Type B pancreatic cell (in vitro differentiated cells): ENCODE data around the gene CFAP92. TPM values are rescaled to one million over a fixed set of nuclear protein-coding genes. Genes with fewer than 3 reads are reported as not detected.

Experiments
- DNase-seq: peaks from one replicate; pipeline ENCODE4 v3.0.0; 2021; ENCODE audit warnings: mixed read lengths; ENCODE audit not compliant: unreplicated experiment; ENCODE audit errors: extremely low spot score
- H3K27ac Mint-ChIP-seq: 2 replicates; pipeline ENCODE4 v1.8.0; 2021; ENCODE audit warnings: mild to moderate bottlenecking, mixed read lengths
- H3K27me3 Mint-ChIP-seq: 2 replicates; pipeline ENCODE4 v1.8.0; 2021; ENCODE audit warnings: mixed read lengths
- H3K36me3 Mint-ChIP-seq: 2 replicates; pipeline ENCODE4 v1.8.0; 2021; ENCODE audit warnings: mixed read lengths
- H3K4me1 Mint-ChIP-seq: one replicate; pipeline ENCODE4 v1.8.0; 2021; ENCODE audit warnings: mixed read lengths; ENCODE audit not compliant: unreplicated experiment
- H3K4me3 Mint-ChIP-seq: 2 replicates; pipeline ENCODE4 v1.8.0; 2021; ENCODE audit warnings: mild to moderate bottlenecking, mixed read lengths
- H3K9me3 Mint-ChIP-seq: 2 replicates; pipeline ENCODE4 v1.8.0; 2021; ENCODE audit warnings: mixed read lengths
- CTCF ChIP-seq: fragments of 200-600 bp; sonication (generic); conservative IDR thresholded peaks from 2 replicates; pipeline ENCODE4 v1.5.0; 2021; ENCODE audit warnings: antibody characterized with exemption, mild to moderate bottlenecking
- total RNA-seq: library from RNA; stranded (reverse); gene quantifications from 2 replicates; pipeline ENCODE4 v1.2.1, GENCODE V29; 2021; ENCODE audit warnings: low replicate concordance

CFAP92 gene
- total RNA-seq, 1 donor from 2014 or later = 4.4 TPM

GRCh38 chr3:128911911-128912310, 82.0 kb downstream of the CFAP92 start:
- TF ChIP-seq CTCF = no peak
- DNase-seq = no peak
- no peaks in the 10 kb centered on the region for H3K4me1 Mint-ChIP-seq
- H3K9me3 Mint-ChIP-seq = no peaks in the 10 kb centered on the region
- H3K27ac Mint-ChIP-seq = no peak overlapping the region
- no peaks in the 10 kb centered on the region for H3K27me3 Mint-ChIP-seq
- H3K36me3 Mint-ChIP-seq = peaks cover 11% of the 10 kb centered on the region
- no peak overlapping the region for H3K4me3 Mint-ChIP-seq

GRCh38 chr3:128910006-128910405, 83.9 kb downstream of the CFAP92 start:
- no peaks in the 10 kb centered on the region for H3K4me1 Mint-ChIP-seq
- no peak overlapping the region for H3K4me3 Mint-ChIP-seq
- no peak overlapping the region for H3K27ac Mint-ChIP-seq
- H3K27me3 Mint-ChIP-seq = no peaks in the 10 kb centered on the region
- TF ChIP-seq CTCF = no peak
- no peak for DNase-seq
- peaks cover 11% of the 10 kb centered on the region for H3K36me3 Mint-ChIP-seq
- no peaks in the 10 kb centered on the region for H3K9me3 Mint-ChIP-seq

GRCh38 chr3:128908951-128909350, 84.9 kb downstream of the CFAP92 start:
- H3K36me3 Mint-ChIP-seq = peaks cover 13% of the 10 kb centered on the region
- no peak for TF ChIP-seq CTCF

GRCh38 chr3:128907706-128908445, 86.0 kb downstream of the CFAP92 start:
- no peak for TF ChIP-seq CTCF
- no peak overlapping the region for H3K4me3 Mint-ChIP-seq
- H3K36me3 Mint-ChIP-seq = peaks cover 15% of the 10 kb centered on the region
- no peaks in the 10 kb centered on the region for H3K9me3 Mint-ChIP-seq
- DNase-seq = no peak
- H3K4me1 Mint-ChIP-seq = no peaks in the 10 kb centered on the region
- H3K27ac Mint-ChIP-seq = no peak overlapping the region
- H3K27me3 Mint-ChIP-seq = no peaks in the 10 kb centered on the region

More at GRCh38 chr3:128908951-128909350, 84.9 kb downstream of the CFAP92 start:
- Mint-ChIP-seq H3K27me3 (no peaks in the 10 kb centered on the region), H3K9me3 (no peaks in the 10 kb centered on the region), H3K27ac (no peak overlapping the region), H3K4me1 (no peaks in the 10 kb centered on the region), H3K4me3 (no peak overlapping the region)
- DNase-seq = no peak

GRCh38 chr3:128906804-128907525, 86.9 kb downstream of the CFAP92 start:
- TF ChIP-seq CTCF = no peak

More at GRCh38 chr3:128906804-128907525, 86.9 kb downstream of the CFAP92 start:
- Mint-ChIP-seq H3K27me3 (no peaks in the 10 kb centered on the region), H3K4me1 (no peaks in the 10 kb centered on the region), H3K36me3 (peaks cover 8% of the 10 kb centered on the region), H3K27ac (no peak overlapping the region), H3K4me3 (no peak overlapping the region), H3K9me3 (no peaks in the 10 kb centered on the region)
- no peak for DNase-seq
